ENCODE results near the gene QKI. TPM values are rescaled to one million over a fixed set of nuclear protein-coding genes. Genes with fewer than 3 reads are reported as not detected.
A peak's percentile ranks its signal among the peaks of the same experiment; 100 is the strongest.

QKI gene
- total and polyA plus RNA-seq, 9 donors = 44.6 to 151 (median 105) TPM

- no peak for DNase-seq
- intact Hi-C loops (cut with DNase I) = no loop called here
- H3K27ac ChIP-seq = no peak overlapping the region
- H3K4me3 ChIP-seq = no peak overlapping the region
- TF ChIP-seq POLR2A (IDR thresholded peaks at IDR 0.05) (no peak), EP300 (IDR thresholded peaks at IDR 0.05) (no peak)
- TF ChIP-seq, protein P1, sequence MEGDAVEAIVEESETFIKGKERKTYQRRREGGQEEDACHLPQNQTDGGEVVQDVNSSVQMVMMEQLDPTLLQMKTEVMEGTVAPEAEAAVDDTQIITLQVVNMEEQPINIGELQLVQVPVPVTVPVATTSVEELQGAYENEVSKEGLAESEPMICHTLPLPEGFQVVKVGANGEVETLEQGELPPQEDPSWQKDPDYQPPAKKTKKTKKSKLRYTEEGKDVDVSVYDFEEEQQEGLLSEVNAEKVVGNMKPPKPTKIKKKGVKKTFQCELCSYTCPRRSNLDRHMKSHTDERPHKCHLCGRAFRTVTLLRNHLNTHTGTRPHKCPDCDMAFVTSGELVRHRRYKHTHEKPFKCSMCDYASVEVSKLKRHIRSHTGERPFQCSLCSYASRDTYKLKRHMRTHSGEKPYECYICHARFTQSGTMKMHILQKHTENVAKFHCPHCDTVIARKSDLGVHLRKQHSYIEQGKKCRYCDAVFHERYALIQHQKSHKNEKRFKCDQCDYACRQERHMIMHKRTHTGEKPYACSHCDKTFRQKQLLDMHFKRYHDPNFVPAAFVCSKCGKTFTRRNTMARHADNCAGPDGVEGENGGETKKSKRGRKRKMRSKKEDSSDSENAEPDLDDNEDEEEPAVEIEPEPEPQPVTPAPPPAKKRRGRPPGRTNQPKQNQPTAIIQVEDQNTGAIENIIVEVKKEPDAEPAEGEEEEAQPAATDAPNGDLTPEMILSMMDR (IDR thresholded peaks at IDR 0.05) = no peak
- H3K4me1 ChIP-seq (ENCODE audit: insufficient read depth) = peaks cover 6% of the 10 kb centered on the region
- 96 to 98% (median 96%) methylated on average over 2 of the region's 2 CpGs for WGBS, 3 donors
- H3K36me3 ChIP-seq = no peaks in the 10 kb centered on the region
- H3K27me3 ChIP-seq = no peaks in the 10 kb centered on the region
- H3K9me3 ChIP-seq = no peaks in the 10 kb centered on the region
Observed at GRCh38 chr6:163406830-163407229, 7.7 kb upstream of the QKI start.

DNA sequence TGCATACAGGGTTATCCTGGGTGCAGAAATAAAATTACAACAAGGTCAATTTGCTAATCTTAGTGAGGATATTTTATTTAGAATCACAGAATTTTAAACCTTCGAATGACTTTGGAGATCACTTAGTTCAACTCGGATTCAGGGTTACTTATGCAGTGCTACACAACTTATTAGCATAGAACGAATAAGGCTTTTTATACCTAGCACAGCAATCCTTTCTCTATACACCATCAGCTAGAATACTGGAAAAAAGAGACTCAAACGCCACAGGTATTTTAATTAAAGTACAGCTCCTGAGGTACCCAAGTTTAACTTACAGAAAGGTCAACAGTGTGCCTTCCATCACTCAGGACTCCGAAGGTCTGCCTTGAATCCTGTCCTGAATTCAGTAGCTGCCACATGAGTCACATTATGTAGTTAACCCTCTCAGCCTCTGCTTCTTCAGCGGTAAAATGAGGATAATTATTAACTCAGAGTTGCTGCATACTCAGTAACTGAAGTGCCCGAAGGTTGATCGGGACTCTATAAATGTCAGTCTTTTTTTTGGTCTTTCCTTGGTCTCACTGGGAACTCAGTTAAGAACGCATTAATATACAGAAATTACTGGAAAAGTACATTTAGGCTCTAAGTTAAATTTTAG is 6.0 kb upstream of the QKI start:
- WGBS, 3 donors = 95 to 96% (median 95%) methylated on average over 9 of the region's 9 CpGs
- no peak overlapping the region for H3K27ac ChIP-seq

GRCh38 chr6:163409712-163410111 is 4.8 kb upstream of the QKI start:
- TF ChIP-seq EP300 (IDR thresholded peaks at IDR 0.05) (no peak), POLR2A (IDR thresholded peaks at IDR 0.05) (no peak)
- TF ChIP-seq, protein P1 (IDR thresholded peaks at IDR 0.05) = no peak
- intact Hi-C loops (cut with DNase I) = no loop called here
- WGBS, 3 donors = 79 to 86% (median 82%) methylated on average over 12 of the region's 12 CpGs

More for the DNA sequence above, 6.0 kb upstream of the QKI start:
- TF ChIP-seq POLR2A (IDR thresholded peaks at IDR 0.05) (no peak), EP300 (IDR thresholded peaks at IDR 0.05) (no peak)
- TF ChIP-seq, protein P1 (IDR thresholded peaks at IDR 0.05) = no peak
- no peaks in the 10 kb centered on the region for H3K36me3 ChIP-seq
- H3K4me1 ChIP-seq (ENCODE audit: insufficient read depth) = peaks cover 6% of the 10 kb centered on the region
- H3K9me3 ChIP-seq = no peaks in the 10 kb centered on the region
- H3K4me3 ChIP-seq = no peak overlapping the region
- H3K27me3 ChIP-seq = no peaks in the 10 kb centered on the region
- no peak for DNase-seq
- intact Hi-C loops (cut with DNase I) = no loop called here

DNA sequence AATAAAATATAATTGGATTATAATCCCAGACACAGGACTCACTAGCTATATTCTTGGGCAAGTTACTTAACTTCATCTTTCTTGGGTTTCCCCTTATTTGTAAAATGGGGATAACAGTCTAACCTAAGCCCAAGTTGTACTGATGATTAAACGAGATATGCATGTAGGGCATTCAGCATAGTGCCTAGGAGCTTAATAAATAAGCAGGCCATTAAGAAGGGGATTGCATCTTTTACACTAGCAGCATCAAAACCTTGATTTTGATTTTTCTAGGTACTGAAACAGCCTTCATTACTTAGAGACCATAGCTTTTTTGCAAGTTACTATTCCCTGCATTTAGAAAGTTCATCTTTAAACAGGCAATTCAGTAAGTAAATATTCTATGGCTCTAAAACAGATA is 2.2 kb upstream of the QKI start:
- no peaks in the 10 kb centered on the region for H3K27me3 ChIP-seq
- H3K27ac ChIP-seq = peak overlapping the region; percentile 98 to 99
- no peaks in the 10 kb centered on the region for H3K36me3 ChIP-seq
- DNase-seq = no peak
- H3K4me3 ChIP-seq = peak overlapping the region; percentile 69
- 41 to 57% (median 55%) methylated on average over 1 of the region's 1 CpG for WGBS, 3 donors
- intact Hi-C loops (cut with DNase I) = no loop called here
- no peak for TF ChIP-seq POLR2A (IDR thresholded peaks at IDR 0.05)
- TF ChIP-seq, protein P1 (IDR thresholded peaks at IDR 0.05) = no peak
- no peak for TF ChIP-seq EP300 (IDR thresholded peaks at IDR 0.05)
- H3K4me1 ChIP-seq (ENCODE audit: insufficient read depth) = no peaks in the 10 kb centered on the region
- no peaks in the 10 kb centered on the region for H3K9me3 ChIP-seq

More at GRCh38 chr6:163409712-163410111, 4.8 kb upstream of the QKI start:
- DNase-seq = no peak
- no peaks in the 10 kb centered on the region for H3K36me3 ChIP-seq
- H3K4me3 ChIP-seq = no peak overlapping the region
- H3K27me3 ChIP-seq = no peaks in the 10 kb centered on the region
- H3K27ac ChIP-seq = no peak overlapping the region
- peaks cover 6% of the 10 kb centered on the region for H3K4me1 ChIP-seq (ENCODE audit: insufficient read depth)
- no peaks in the 10 kb centered on the region for H3K9me3 ChIP-seq

Measured in ovary (tissue), 9 donors.